Measurements from ENCODE around the gene CIDEC. TPM values are rescaled to one million over a fixed set of nuclear protein-coding genes. Genes with fewer than 3 reads are reported as not detected.

The CIDEC gene
- total RNA-seq, 2 experiments from 2014 or later = not detected

DNA sequence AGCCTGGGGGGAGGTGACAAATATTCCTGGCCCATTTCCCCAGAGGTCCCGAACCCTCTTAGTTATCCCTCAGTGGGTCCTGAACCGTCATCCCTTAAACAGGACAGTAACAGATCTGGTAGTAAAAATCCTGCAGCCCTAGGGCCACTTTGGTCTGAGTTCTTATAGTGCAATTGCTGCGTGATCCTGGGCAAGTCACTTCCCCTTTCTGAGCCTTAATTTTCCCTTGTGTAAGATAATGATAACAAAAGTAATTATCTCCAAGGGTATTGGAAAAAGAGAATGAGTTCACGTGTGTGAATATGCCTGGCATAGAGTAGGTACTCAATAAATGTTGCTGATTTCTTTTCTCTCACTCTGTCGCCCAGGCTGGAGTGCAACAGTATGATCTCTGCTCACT is 7.4 kb upstream of the CIDEC start:
- no peak for DNase-seq (ENCODE audit: low spot score)
- BruUV-seq (replicated peaks) = no TSS peak
- CTCF ChIA-PET (ENCODE audit: unreplicated experiment) = no interaction called here
- no peak for TF ChIP-seq EZH2phosphoT487 (IDR thresholded peaks at IDR 0.05; ENCODE audit: borderline replicate concordance, low read depth, low read length)
- Histone ChIP-seq H3K4me1 (ENCODE audit: insufficient read depth, low read length, poor library complexity, severe bottlenecking) (peaks cover 11% of the 10 kb centered on the region), H4K20me1 (ENCODE audit: insufficient read depth, low read length) (no peaks in the 10 kb centered on the region), H3K4me2 (ENCODE audit: low read length) (no peak overlapping the region), H3K36me3 (ENCODE audit: insufficient read depth, low read length) (peaks cover 7% of the 10 kb centered on the region), H2AFZ (ENCODE audit: low read length) (no peak overlapping the region), H3K9me2 (ENCODE audit: insufficient read depth, low read length) (no peaks in the 10 kb centered on the region), H3K79me2 (ENCODE audit: insufficient read depth, low read depth, low read length) (peaks cover 19% of the 10 kb centered on the region), H3K27ac (ENCODE audit: low read depth, low read length, poor library complexity, severe bottlenecking) (no peak overlapping the region), H3K9me3 (ENCODE audit: low read length) (no peaks in the 10 kb centered on the region), H3K4me3 (ENCODE audit: low read depth, low read length, poor library complexity, severe bottlenecking) (no peak overlapping the region)
- intact Hi-C loops (cut with micrococcal nuclease; ENCODE audit: unreplicated experiment) = no loop called here
- POLR2A ChIA-PET = no interaction called here

DNA sequence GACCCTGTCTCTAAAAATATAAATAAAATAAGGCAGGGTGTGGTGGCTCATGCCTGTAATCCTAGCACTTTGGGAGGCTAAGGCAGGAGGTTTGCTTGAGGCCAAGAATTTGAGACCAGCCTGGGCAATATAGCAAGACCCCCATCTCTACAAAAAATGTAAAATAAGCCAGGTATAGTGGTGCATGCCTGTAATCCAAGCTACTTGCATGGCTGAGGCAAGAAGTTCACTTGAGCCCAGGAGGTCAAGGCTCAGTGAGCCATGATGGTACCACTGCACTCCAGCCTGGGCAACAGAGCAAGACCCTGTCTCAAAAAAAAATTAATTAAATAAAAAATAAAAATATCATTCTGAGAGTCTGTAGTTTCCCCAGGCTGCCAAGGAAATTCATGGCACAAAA is 6.3 kb upstream of the CIDEC start:
- intact Hi-C loops (cut with micrococcal nuclease; ENCODE audit: unreplicated experiment) = no loop called here
- TF ChIP-seq, protein P1, sequence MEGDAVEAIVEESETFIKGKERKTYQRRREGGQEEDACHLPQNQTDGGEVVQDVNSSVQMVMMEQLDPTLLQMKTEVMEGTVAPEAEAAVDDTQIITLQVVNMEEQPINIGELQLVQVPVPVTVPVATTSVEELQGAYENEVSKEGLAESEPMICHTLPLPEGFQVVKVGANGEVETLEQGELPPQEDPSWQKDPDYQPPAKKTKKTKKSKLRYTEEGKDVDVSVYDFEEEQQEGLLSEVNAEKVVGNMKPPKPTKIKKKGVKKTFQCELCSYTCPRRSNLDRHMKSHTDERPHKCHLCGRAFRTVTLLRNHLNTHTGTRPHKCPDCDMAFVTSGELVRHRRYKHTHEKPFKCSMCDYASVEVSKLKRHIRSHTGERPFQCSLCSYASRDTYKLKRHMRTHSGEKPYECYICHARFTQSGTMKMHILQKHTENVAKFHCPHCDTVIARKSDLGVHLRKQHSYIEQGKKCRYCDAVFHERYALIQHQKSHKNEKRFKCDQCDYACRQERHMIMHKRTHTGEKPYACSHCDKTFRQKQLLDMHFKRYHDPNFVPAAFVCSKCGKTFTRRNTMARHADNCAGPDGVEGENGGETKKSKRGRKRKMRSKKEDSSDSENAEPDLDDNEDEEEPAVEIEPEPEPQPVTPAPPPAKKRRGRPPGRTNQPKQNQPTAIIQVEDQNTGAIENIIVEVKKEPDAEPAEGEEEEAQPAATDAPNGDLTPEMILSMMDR (conservative IDR thresholded peaks at IDR 0.05; ENCODE audit: low read length) = no peak
- TF ChIP-seq EZH2phosphoT487 (IDR thresholded peaks at IDR 0.05; ENCODE audit: borderline replicate concordance, low read depth, low read length) = no peak
- POLR2A ChIA-PET = no interaction called here
- peaks cover 7% of the 10 kb centered on the region for H3K79me2 ChIP-seq (ENCODE audit: insufficient read depth, low read depth, low read length)
- H4K20me1 ChIP-seq (ENCODE audit: insufficient read depth, low read length) = no peaks in the 10 kb centered on the region
- no peak overlapping the region for H3K4me3 ChIP-seq (ENCODE audit: low read depth, low read length, poor library complexity, severe bottlenecking)
- DNase-seq (ENCODE audit: low spot score) = no peak
- BruUV-seq (replicated peaks) = no TSS peak
- CTCF ChIA-PET (ENCODE audit: unreplicated experiment) = no interaction called here
- no peak overlapping the region for H3K4me2 ChIP-seq (ENCODE audit: low read length)
- H3K36me3 ChIP-seq (ENCODE audit: insufficient read depth, low read length) = no peaks in the 10 kb centered on the region
- no peaks in the 10 kb centered on the region for H3K9me2 ChIP-seq (ENCODE audit: insufficient read depth, low read length)
- no peaks in the 10 kb centered on the region for H3K9me3 ChIP-seq (ENCODE audit: low read length)
- no peak overlapping the region for H3K27ac ChIP-seq (ENCODE audit: low read depth, low read length, poor library complexity, severe bottlenecking)
- peaks cover 6% of the 10 kb centered on the region for H3K4me1 ChIP-seq (ENCODE audit: insufficient read depth, low read length, poor library complexity, severe bottlenecking)
- no peak overlapping the region for H2AFZ ChIP-seq (ENCODE audit: low read length)

DNA sequence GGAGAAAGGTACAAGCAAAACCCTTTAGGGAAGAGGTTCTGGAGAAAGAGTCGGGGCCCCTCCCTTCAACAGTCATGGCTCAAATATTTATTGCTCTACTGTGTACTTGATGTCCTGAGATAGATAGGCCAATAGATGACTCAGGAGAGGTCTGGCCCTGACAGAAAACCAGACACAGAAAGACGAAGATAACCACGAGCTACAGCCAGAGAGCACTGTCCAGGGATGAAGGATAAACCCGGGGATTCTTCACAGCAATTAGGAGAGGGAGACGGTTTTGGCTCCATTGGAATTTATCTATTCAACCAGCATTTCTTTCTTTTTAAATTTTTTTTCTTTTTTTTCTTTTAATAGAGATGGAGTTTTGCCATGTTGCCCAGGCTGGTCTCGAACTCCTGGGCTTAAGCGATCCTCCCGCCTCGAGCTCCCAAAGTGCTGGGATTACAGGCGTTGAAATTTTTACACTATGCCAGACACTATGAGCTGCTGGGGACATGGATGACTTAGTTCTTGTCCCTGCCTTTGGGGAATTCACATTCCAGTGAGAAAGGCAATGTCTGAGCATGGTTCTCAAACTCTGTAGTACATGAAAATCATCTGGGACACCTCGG is 4.6 kb upstream of the CIDEC start:
- CTCF ChIA-PET (ENCODE audit: unreplicated experiment) = no interaction called here
- POLR2A ChIA-PET = interaction anchor here (1.5 to 2.3 kb wide), 2 partner anchors 13 to 30 kb away, joined by 3 to 6 read pairs; no protein-coding TSS in a partner anchor
- no peaks in the 10 kb centered on the region for H3K79me2 ChIP-seq (ENCODE audit: insufficient read depth, low read depth, low read length)
- TF ChIP-seq, protein P1 (conservative IDR thresholded peaks at IDR 0.05; ENCODE audit: low read length) = no peak
- TF ChIP-seq EZH2phosphoT487 (IDR thresholded peaks at IDR 0.05; ENCODE audit: borderline replicate concordance, low read depth, low read length) = no peak
- no TSS peak for BruUV-seq (replicated peaks)
- no peaks in the 10 kb centered on the region for H4K20me1 ChIP-seq (ENCODE audit: insufficient read depth, low read length)
- H3K9me3 ChIP-seq (ENCODE audit: low read length) = no peaks in the 10 kb centered on the region
- peaks cover under 1% of the 10 kb centered on the region for H3K4me1 ChIP-seq (ENCODE audit: insufficient read depth, low read length, poor library complexity, severe bottlenecking)
- H3K36me3 ChIP-seq (ENCODE audit: insufficient read depth, low read length) = no peaks in the 10 kb centered on the region
- H2AFZ ChIP-seq (ENCODE audit: low read length) = no peak overlapping the region
- H3K4me3 ChIP-seq (ENCODE audit: low read depth, low read length, poor library complexity, severe bottlenecking) = no peak overlapping the region
- H3K4me2 ChIP-seq (ENCODE audit: low read length) = no peak overlapping the region
- intact Hi-C loops (cut with micrococcal nuclease; ENCODE audit: unreplicated experiment) = no loop called here
- H3K9me2 ChIP-seq (ENCODE audit: insufficient read depth, low read length) = no peaks in the 10 kb centered on the region
- no peak for DNase-seq (ENCODE audit: low spot score)
- H3K27ac ChIP-seq (ENCODE audit: low read depth, low read length, poor library complexity, severe bottlenecking) = no peak overlapping the region

Data from OCI-LY7 (cell line).